H1 (cell line): Measurements from ENCODE around the gene HOXB7. TPM values are rescaled to one million over a fixed set of nuclear protein-coding genes. Genes with fewer than 3 reads are reported as not detected.

Source experiments
- CTCF ChIA-PET: fragments of 300-600 bp; sonication (Branson Sonifier 250); formaldehyde crosslinking; loops from one replicate; lab custom pipeline; 2021; ENCODE audit not compliant: partially characterized antibody; lab: Charles Lee
- POLR2A ChIA-PET: fragments of 300-600 bp; sonication (Branson Sonifier 250); formaldehyde crosslinking; loops from one replicate; lab custom pipeline; 2021; ENCODE audit warnings: inconsistent platforms; ENCODE audit not compliant: partially characterized antibody; lab: Charles Lee
- DNase-seq, 2 experiments: peaks; one replicate each; pipeline versions ENCODE4 v3.0.0 to v3.0.0-alpha.2; 2010 to 2022; ENCODE audit warnings: low spot score in 2 of 2, low read depth in 1 of 2, mixed read lengths in 1 of 2
- FAIRE-seq: peaks from 2 replicates; lab custom pipeline; 2011; peaks lifted over from hg19 to GRCh38; lab: Jason Lieb, UNC
- H2AFZ ChIP-seq: 2 replicates; pipeline ENCODE4 v1.8.1; 2012; ENCODE audit warnings: low read length, inconsistent platforms
- H2AK5ac ChIP-seq: 2 replicates; pipeline ENCODE4 v1.6.1; 2013; ENCODE audit warnings: low read depth, low read length
- H2BK120ac ChIP-seq: replicated peaks from 2 replicates; pipeline ENCODE3; 2013; ENCODE audit warnings: low read depth, low read length, inconsistent platforms
- H2BK12ac ChIP-seq: 2 replicates; pipeline ENCODE4 v1.6.1; 2013; ENCODE audit warnings: low read depth, low read length
- H2BK15ac ChIP-seq: 2 replicates; pipeline ENCODE4 v1.6.1; 2013; ENCODE audit warnings: low read length
- H2BK20ac ChIP-seq: 2 replicates; pipeline ENCODE4 v1.6.1; 2013; ENCODE audit warnings: low read length
- H2BK5ac ChIP-seq: 2 replicates; pipeline ENCODE4 v1.6.1; 2013; ENCODE audit warnings: low read depth, low read length
- H3K14ac ChIP-seq: 2 replicates; pipeline ENCODE4 v1.6.1; 2013; ENCODE audit warnings: inconsistent platforms; ENCODE audit not compliant: insufficient read length
- H3K18ac ChIP-seq: 2 replicates; pipeline ENCODE4 v1.6.1; 2013; ENCODE audit warnings: low read length; ENCODE audit errors: extremely low read depth
- H3K23ac ChIP-seq: 2 replicates; pipeline ENCODE4 v1.6.1; 2013; ENCODE audit warnings: inconsistent platforms; ENCODE audit not compliant: insufficient read length
- H3K23me2 ChIP-seq: 2 replicates; pipeline ENCODE4 v1.6.1; 2013; ENCODE audit warnings: low read depth, low read length
- H3K27ac ChIP-seq: 2 replicates; pipeline ENCODE4 v1.6.1; 2011; ENCODE audit warnings: low read depth, low read length, inconsistent platforms
- H3K27me3 ChIP-seq, 4 experiments: replicated peaks in 1 of 4; 1 replicate in 1 of 4; 2 replicates in 3 of 4; pipeline versions ENCODE4 v1.6.1 to v1.8.1; 2011 to 2013; ENCODE audit warnings: low read length in 3 of 4, mild to moderate bottlenecking in 3 of 4, inconsistent platforms in 2 of 4, mixed read lengths in 2 of 4, moderate library complexity in 1 of 4; ENCODE audit not compliant: control insufficient read depth in 3 of 4, insufficient read depth in 3 of 4; ENCODE audit errors: extremely low read depth in 1 of 4
- H3K36me3 ChIP-seq, 4 experiments: 2 replicates each; pipeline versions ENCODE4 v1.6.1 to v1.8.1; 2011 to 2013; ENCODE audit warnings: mild to moderate bottlenecking in 4 of 4, low read length in 3 of 4, moderate library complexity in 2 of 4, control low read depth in 1 of 4, inconsistent platforms in 1 of 4; ENCODE audit not compliant: insufficient read depth in 4 of 4, control insufficient read depth in 2 of 4
- H3K4ac ChIP-seq: replicated peaks from 2 replicates; pipeline ENCODE3; 2013; ENCODE audit warnings: low read length, low read depth, mixed read lengths, inconsistent platforms; ENCODE audit not compliant: insufficient read length
- H3K4me1 ChIP-seq, 4 experiments: replicated peaks in 1 of 4; 1 replicate in 1 of 4; 2 replicates in 3 of 4; pipeline versions ENCODE4 v1.6.1 to v1.8.1; 2011 to 2013; ENCODE audit warnings: low read length in 3 of 4, inconsistent platforms in 2 of 4, mixed read lengths in 1 of 4; ENCODE audit not compliant: insufficient read depth in 4 of 4, control insufficient read depth in 3 of 4
- H3K4me2 ChIP-seq, 2 experiments: 2 replicates each; pipeline versions ENCODE4 v1.6.1 to v1.8.1; 2011 to 2013; ENCODE audit warnings: low read depth in 2 of 2, low read length in 2 of 2, control low read depth in 1 of 2, inconsistent platforms in 1 of 2, mild to moderate bottlenecking in 1 of 2; ENCODE audit not compliant: insufficient read depth in 1 of 2
- H3K4me3 ChIP-seq, 4 experiments: fragments of 200-600, 300-600 bp in 1 of 4; sonication (generic), shearing (Covaris generic), sonication (Bioruptor Twin) in 1 of 4; 2 replicates each; pipeline versions ENCODE4 v1.5.1 to v1.8.1; 2011 to 2016; ENCODE audit warnings: low read length in 4 of 4, low read depth in 3 of 4, control low read depth in 2 of 4, inconsistent platforms in 2 of 4, mild to moderate bottlenecking in 2 of 4, mixed read lengths in 1 of 4, moderate library complexity in 1 of 4; ENCODE audit not compliant: insufficient read depth in 2 of 4; ENCODE audit errors: extremely low read depth in 1 of 4
- H3K56ac ChIP-seq: replicated peaks from 2 replicates; pipeline ENCODE3; 2013; ENCODE audit warnings: low read depth, mild to moderate bottlenecking, mixed read lengths, low read length, inconsistent platforms; ENCODE audit not compliant: insufficient read length
- H3K79me1 ChIP-seq: 2 replicates; pipeline ENCODE4 v1.6.1; 2013; ENCODE audit warnings: low read depth, low read length, control low read depth
- H3K79me2 ChIP-seq, 2 experiments: 2 replicates each; pipeline versions ENCODE4 v1.6.1 to v1.8.1; 2012 to 2013; ENCODE audit warnings: low read length in 2 of 2, mild to moderate bottlenecking in 2 of 2, inconsistent platforms in 1 of 2; ENCODE audit not compliant: insufficient read depth in 2 of 2, control insufficient read depth in 1 of 2
- H3K9ac ChIP-seq, 4 experiments: replicated peaks in 1 of 4; 1 replicate in 1 of 4; 2 replicates in 3 of 4; pipeline versions ENCODE4 v1.6.1 to v1.8.1; 2011 to 2013; ENCODE audit warnings: low read depth in 3 of 4, low read length in 3 of 4, control low read depth in 2 of 4, mild to moderate bottlenecking in 2 of 4, moderate library complexity in 2 of 4, inconsistent platforms in 1 of 4; ENCODE audit errors: extremely low read depth in 1 of 4
- H3K9me3 ChIP-seq, 2 experiments: 2 replicates each; pipeline versions ENCODE4 v1.6.1 to v1.8.1; 2012 to 2013; ENCODE audit warnings: mild to moderate bottlenecking in 2 of 2, moderate library complexity in 2 of 2, control low read depth in 1 of 2, inconsistent platforms in 1 of 2, low read depth in 1 of 2, low read length in 1 of 2, mixed read lengths in 1 of 2; ENCODE audit not compliant: insufficient read depth in 2 of 2
- H4K20me1 ChIP-seq, 2 experiments: replicated peaks in 1 of 2; 2 replicates each; pipeline versions ENCODE3 to v1.8.1; 2011 to 2013; ENCODE audit warnings: inconsistent platforms in 2 of 2, low read length in 2 of 2, mild to moderate bottlenecking in 1 of 2; ENCODE audit not compliant: insufficient read depth in 2 of 2, control insufficient read depth in 1 of 2
- H4K5ac ChIP-seq: 2 replicates; pipeline ENCODE4 v1.6.1; 2013; ENCODE audit warnings: low read length, low read depth, mixed read lengths, inconsistent platforms; ENCODE audit not compliant: insufficient read length
- H4K8ac ChIP-seq: 2 replicates; pipeline ENCODE4 v1.8.0; 2013; ENCODE audit warnings: mild to moderate bottlenecking, moderate library complexity, low read length, inconsistent platforms; ENCODE audit not compliant: insufficient read depth; ENCODE audit errors: extremely low read depth
- H4K91ac ChIP-seq: replicated peaks from 2 replicates; pipeline ENCODE3; 2013; ENCODE audit warnings: low read length, mixed read lengths, inconsistent platforms; ENCODE audit not compliant: insufficient read length
- CTBP2 ChIP-seq: IDR thresholded peaks from 2 replicates; pipeline ENCODE4 v1.7.0; 2011; ENCODE audit warnings: borderline replicate concordance, mild to moderate bottlenecking, moderate library complexity, mixed read lengths, low read length; ENCODE audit not compliant: insufficient read depth, insufficient read length
- EGR1 ChIP-seq: IDR thresholded peaks from 2 replicates; pipeline ENCODE4 v1.6.1; 2011; ENCODE audit warnings: low read depth, low read length, borderline replicate concordance
- EZH2 ChIP-seq: fragments of 200-600 bp; sonication (generic); IDR thresholded peaks from 2 replicates; pipeline ENCODE4 v1.7.1; 2012; ENCODE audit warnings: low read depth, mild to moderate bottlenecking, moderate library complexity, low read length, inconsistent platforms; ENCODE audit not compliant: severe bottlenecking
- KDM5A ChIP-seq: fragments of 200-600 bp; IDR thresholded peaks from 2 replicates; pipeline ENCODE4 v1.7.1; 2012; ENCODE audit warnings: mild to moderate bottlenecking, low read length, inconsistent platforms, mixed read lengths
- SP4 ChIP-seq: IDR thresholded peaks from 2 replicates; pipeline ENCODE4 v1.6.1; 2012; ENCODE audit warnings: low read length, inconsistent platforms
- ZNF274 ChIP-seq: IDR thresholded peaks from 2 replicates; pipeline ENCODE4 v1.7.0; 2012; ENCODE audit warnings: low read length, borderline replicate concordance; ENCODE audit errors: extremely low read depth
- WGBS, 2 experiments: shearing (Covaris generic) in 1 of 2; methylation state at CpG; one replicate each; pipeline versions ENCODE4 v1.1.6 to v1.1.7; 2013 to 2015; ENCODE audit warnings: low lambda C conversion rate in 2 of 2, mixed read lengths in 2 of 2, inconsistent platforms in 1 of 2, low coverage in 1 of 2, missing lambda C conversion rate in 1 of 2; ENCODE audit not compliant: insufficient replicate concordance in 2 of 2, insufficient coverage in 1 of 2, insufficient read length in 1 of 2; ENCODE audit errors: extremely low coverage in 1 of 2, missing lambda C conversion rate in 1 of 2; 5-methylcytosine and 5-hydroxymethylcytosine counted together
- polyA plus RNA-seq, 7 experiments: library from polyadenylated mRNA; depleted of rRNA in 3 of 7; stranded (reverse) in 5 of 7; unstranded in 2 of 7; fragments of >200 nt in 5 of 7; fragments of 200-250 nt in 2 of 7; gene quantifications; 1 replicate in 5 of 7; 2 replicates in 1 of 7; 4 replicates in 1 of 7; pipeline versions ENCODE4 v1.2.1 to v1.2.3, GENCODE V29; 2011 to 2013; ENCODE audit warnings: missing spikeins in 2 of 7, mixed read lengths in 2 of 7
- total RNA-seq: library from RNA; stranded (reverse); fragmentation: NEBNext Ultra II Directional; extraction: Animal tissue kit (Norgen Biotek cat#: 25700); gene quantifications from 2 replicates; pipeline ENCODE4 v1.2.1, GENCODE V29; 2021

HOXB7 gene
- total and polyA plus RNA-seq, 2 of the 8 experiments (the other 6 are each of a cell fraction or from before 2014, with no cell fraction given): not detected

DNA sequence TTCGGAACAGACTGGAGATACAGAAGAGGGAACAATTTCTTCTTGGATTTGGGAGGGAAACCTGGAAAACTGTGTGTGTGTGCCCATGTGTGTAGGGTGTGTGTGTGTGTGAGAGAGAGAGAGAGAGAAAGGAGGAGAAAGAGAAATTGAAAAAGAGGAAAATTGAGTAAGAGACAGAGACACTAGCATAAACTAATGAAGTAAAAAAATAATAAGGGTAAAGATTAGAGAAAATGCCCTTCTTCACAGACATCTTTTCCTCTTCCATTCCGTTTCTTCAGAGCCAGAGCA lies 52.0 kb downstream of the HOXB7 start:
- Histone ChIP-seq H3K9ac (no peak overlapping the region), H4K5ac (no peak overlapping the region), H3K4me2 (no peak overlapping the region), H3K79me1 (no peaks in the 10 kb centered on the region), H3K18ac (no peak overlapping the region), H4K8ac (no peak overlapping the region), H3K23ac (no peak overlapping the region), H2BK15ac (no peak overlapping the region), H3K27ac (no peak overlapping the region), H3K27me3 (peaks cover 99 to 100% (median 100%) of the 10 kb centered on the region in 4 experiments), H3K4ac (no peak overlapping the region), H3K36me3 (peaks cover 0 to 5% (median 0%) of the 10 kb centered on the region in 4 experiments; a peak in 1 of 8 replicates), H3K23me2 (no peaks in the 10 kb centered on the region), H2BK12ac (no peak overlapping the region), H2BK20ac (no peak overlapping the region), H4K20me1 (peaks cover 17 to 34% of the 10 kb centered on the region in 2 experiments), H2BK5ac (no peak overlapping the region), H3K79me2 (no peaks in the 10 kb centered on the region), H3K9me3 (no peaks in the 10 kb centered on the region), H3K4me1 (peaks cover 0 to 9% (median 4%) of the 10 kb centered on the region in 4 experiments; a peak in 4 of 7 replicates), H4K91ac (no peak overlapping the region), H2BK120ac (no peak overlapping the region), H3K14ac (no peak overlapping the region), H2AFZ (no peak overlapping the region), H3K56ac (no peak overlapping the region), H2AK5ac (no peak overlapping the region), H3K4me3 (no peak overlapping the region)
- TF ChIP-seq EGR1 (no peak), EZH2 (peak; percentile 24), ZNF274 (no peak), KDM5A (no peak), SP4 (no peak), CTBP2 (no peak)
- CTCF ChIA-PET: interaction anchor here (1.2 to 1.5 kb wide), 2 partner anchors 12 to 67 kb away, joined by 3 read pairs; partner anchors contain the start of gene HOXB9
- POLR2A ChIA-PET: no interaction called here
- no peak for FAIRE-seq
- DNase-seq: no peak
- WGBS, 2 experiments: 34% methylated on average over 2 of the region's 2 CpGs; no CpG with 5 or more reads in 1 of the 2 experiments
